Activated CD8-positive, alpha-beta memory T cell treated with anti-CD3 and anti-CD28 coated beads, Interleukin-2, amount 50 U/mL, for 24 hours (primary cell): ENCODE data around the gene PCDH9.

ENCODE experiments used
- DNase-seq: peaks from one replicate; pipeline ENCODE4 v3.0.0-alpha.2; 2020; ENCODE audit errors: extremely low read depth

The PCDH9 gene

GRCh38 chr13:66530158-66530557 lies 700.0 kb downstream of the PCDH9 start:
- DNase-seq: no peak

- DNase-seq: no peak
Measured at GRCh38 chr13:66528944-66529576, 701.1 kb downstream of the PCDH9 start.

GRCh38 chr13:66528180-66528579 lies 702.0 kb downstream of the PCDH9 start:
- DNase-seq: no peak

GRCh38 chr13:66520511-66521355 lies 709.4 kb downstream of the PCDH9 start:
- no peak for DNase-seq

- no peak for DNase-seq
Measured at GRCh38 chr13:66519259-66519658, 710.9 kb downstream of the PCDH9 start.

- DNase-seq: no peak
Measured at GRCh38 chr13:66518068-66518467, 712.1 kb downstream of the PCDH9 start.

- DNase-seq: no peak
Measured at GRCh38 chr13:66513728-66514127, 716.4 kb downstream of the PCDH9 start.

GRCh38 chr13:66509175-66509574 lies 721.0 kb downstream of the PCDH9 start:
- no peak for DNase-seq

- no peak for DNase-seq
Measured at GRCh38 chr13:66508153-66508909, 721.8 kb downstream of the PCDH9 start.

GRCh38 chr13:66506979-66507378 lies 723.2 kb downstream of the PCDH9 start:
- DNase-seq: no peak

- no peak for DNase-seq
Measured at GRCh38 chr13:66506051-66506777, 723.9 kb downstream of the PCDH9 start.

- no peak for DNase-seq
Measured at GRCh38 chr13:66503890-66504289, 726.2 kb downstream of the PCDH9 start.

GRCh38 chr13:66501181-66501580 lies 729.0 kb downstream of the PCDH9 start:
- DNase-seq: no peak

- DNase-seq: no peak
Measured at GRCh38 chr13:66492479-66492878, 737.7 kb downstream of the PCDH9 start.

GRCh38 chr13:66491251-66491650 lies 738.9 kb downstream of the PCDH9 start:
- DNase-seq: no peak

- no peak for DNase-seq
Measured at GRCh38 chr13:66489586-66489985, 740.5 kb downstream of the PCDH9 start.

GRCh38 chr13:66489172-66489571 lies 741.0 kb downstream of the PCDH9 start:
- no peak for DNase-seq

- no peak for DNase-seq
Measured at GRCh38 chr13:66483712-66484111, 746.4 kb downstream of the PCDH9 start.

GRCh38 chr13:66482836-66483235 lies 747.3 kb downstream of the PCDH9 start:
- DNase-seq: no peak

GRCh38 chr13:66477816-66478215 lies 752.3 kb downstream of the PCDH9 start:
- DNase-seq: no peak

GRCh38 chr13:66475061-66475460 lies 755.1 kb downstream of the PCDH9 start:
- no peak for DNase-seq

GRCh38 chr13:66469745-66470144 lies 760.4 kb downstream of the PCDH9 start:
- no peak for DNase-seq
